Muscle layer of duodenum (tissue), 2 donors: ENCODE measurements around the gene SNRNP25.

Experiments used
- H3K27ac ChIP-seq: one replicate; pipeline ENCODE4 v1.7.0; 2013; ENCODE audit warnings: mild to moderate bottlenecking, low read length
- H3K27me3 ChIP-seq: one replicate; pipeline ENCODE4 v1.7.0; 2013; ENCODE audit warnings: low read depth, mild to moderate bottlenecking, control low read depth, low read length
- H3K36me3 ChIP-seq, 2 donors: one replicate each; pipeline ENCODE4 v1.7.0; 2013; ENCODE audit warnings: low read length in 2 of 2, control low read depth in 1 of 2, mild to moderate bottlenecking in 1 of 2; ENCODE audit not compliant: insufficient read depth in 2 of 2, control insufficient read depth in 1 of 2
- H3K4me1 ChIP-seq, 2 donors: one replicate each; pipeline ENCODE4 v1.7.0; 2013; ENCODE audit warnings: low read length in 2 of 2, mild to moderate bottlenecking in 2 of 2, control low read depth in 1 of 2, moderate library complexity in 1 of 2; ENCODE audit not compliant: insufficient read depth in 2 of 2, control insufficient read depth in 1 of 2
- H3K4me3 ChIP-seq, 2 donors: one replicate each; pipeline ENCODE4 v1.7.0; 2013; ENCODE audit warnings: low read length in 2 of 2, low read depth in 1 of 2, mild to moderate bottlenecking in 1 of 2
- H3K9me3 ChIP-seq, 2 donors: one replicate each; pipeline ENCODE4 v1.7.0; 2013; ENCODE audit warnings: low read length in 2 of 2, control low read depth in 1 of 2, mild to moderate bottlenecking in 1 of 2; ENCODE audit not compliant: control insufficient read depth in 1 of 2
- donor health status: healthy.

The SNRNP25 gene

GRCh38 chr16:97822-98221 is 44.2 kb downstream of the SNRNP25 start:
- H3K27me3 ChIP-seq = no peaks in the 10 kb centered on the region
- no peak overlapping the region for H3K27ac ChIP-seq

GRCh38 chr16:100989-101388 is 47.4 kb downstream of the SNRNP25 start:
- H3K27me3 ChIP-seq = no peaks in the 10 kb centered on the region
- H3K36me3 ChIP-seq = peaks cover 9 to 14% of the 10 kb centered on the region in 2 donors
- peaks cover 0 to 21% of the 10 kb centered on the region in 2 donors for H3K4me1 ChIP-seq
- no peak overlapping the region for H3K27ac ChIP-seq
- no peak overlapping the region for H3K4me3 ChIP-seq
- no peaks in the 10 kb centered on the region for H3K9me3 ChIP-seq

More at GRCh38 chr16:97822-98221, 44.2 kb downstream of the SNRNP25 start:
- Histone ChIP-seq H3K9me3 (no peaks in the 10 kb centered on the region), H3K36me3 (peaks cover 5 to 17% of the 10 kb centered on the region in 2 donors), H3K4me1 (peaks cover 0 to 19% of the 10 kb centered on the region in 2 donors), H3K4me3 (no peak overlapping the region)

- Histone ChIP-seq H3K4me1 (peaks cover 0 to 22% of the 10 kb centered on the region in 2 donors), H3K9me3 (no peaks in the 10 kb centered on the region), H3K27me3 (no peaks in the 10 kb centered on the region), H3K4me3 (no peak overlapping the region), H3K36me3 (peaks cover 9 to 14% of the 10 kb centered on the region in 2 donors), H3K27ac (no peak overlapping the region)
Measured at GRCh38 chr16:101586-101985, 48.0 kb downstream of the SNRNP25 start.

GRCh38 chr16:102060-102855 is 48.6 kb downstream of the SNRNP25 start:
- Histone ChIP-seq H3K36me3 (peaks cover 9 to 14% of the 10 kb centered on the region in 2 donors), H3K4me1 (peaks cover 0 to 19% of the 10 kb centered on the region in 2 donors), H3K4me3 (no peak overlapping the region), H3K27me3 (no peaks in the 10 kb centered on the region), H3K9me3 (no peaks in the 10 kb centered on the region), H3K27ac (no peak overlapping the region)

- Histone ChIP-seq H3K9me3 (no peaks in the 10 kb centered on the region), H3K36me3 (peaks cover 8 to 16% of the 10 kb centered on the region in 2 donors), H3K27ac (no peak overlapping the region), H3K27me3 (no peaks in the 10 kb centered on the region), H3K4me1 (peaks cover 0 to 15% of the 10 kb centered on the region in 2 donors), H3K4me3 (no peak overlapping the region)
Measured at GRCh38 chr16:104355-104754, 50.7 kb downstream of the SNRNP25 start.

- Histone ChIP-seq H3K4me1 (peaks cover 0 to 15% of the 10 kb centered on the region in 2 donors), H3K27ac (no peak overlapping the region), H3K9me3 (no peaks in the 10 kb centered on the region), H3K4me3 (no peak overlapping the region), H3K36me3 (peaks cover 13 to 16% of the 10 kb centered on the region in 2 donors), H3K27me3 (no peaks in the 10 kb centered on the region)
Measured at GRCh38 chr16:104928-105327, 51.3 kb downstream of the SNRNP25 start.

GRCh38 chr16:105521-105920 is 51.9 kb downstream of the SNRNP25 start:
- H3K4me1 ChIP-seq = peaks cover 0 to 15% of the 10 kb centered on the region in 2 donors
- H3K9me3 ChIP-seq = no peaks in the 10 kb centered on the region

GRCh38 chr16:106623-107324 is 53.1 kb downstream of the SNRNP25 start:
- no peaks in the 10 kb centered on the region for H3K27me3 ChIP-seq
- H3K36me3 ChIP-seq = peaks cover 14 to 22% of the 10 kb centered on the region in 2 donors
- no peak overlapping the region for H3K4me3 ChIP-seq
- H3K9me3 ChIP-seq = no peaks in the 10 kb centered on the region
- no peak overlapping the region for H3K27ac ChIP-seq
- peaks cover 0 to 12% of the 10 kb centered on the region in 2 donors for H3K4me1 ChIP-seq

More at GRCh38 chr16:105521-105920, 51.9 kb downstream of the SNRNP25 start:
- H3K4me3 ChIP-seq = no peak overlapping the region
- H3K36me3 ChIP-seq = peaks cover 13 to 19% of the 10 kb centered on the region in 2 donors
- H3K27me3 ChIP-seq = no peaks in the 10 kb centered on the region
- no peak overlapping the region for H3K27ac ChIP-seq
